K562 (cell line): ENCODE results near the gene ACTRT2. TPM values are rescaled to one million over a fixed set of nuclear protein-coding genes. Genes with fewer than 3 reads are reported as not detected.

ENCODE experiments used
- ATAC-seq: fragments of 200-7000 bp; cut with Tn5 transposase; 3 replicates; pipeline ENCODE4 v1.9.1; 2020; ENCODE audit warnings: moderate library complexity
- BruUV-seq: library from RNA; stranded (reverse); fragments of 400-500 nt; replicated peaks from 2 replicates; lab custom pipeline; 2021; lab: Mats Ljungman, UMichigan
- CTCF ChIA-PET: fragments of 300-600 bp; formaldehyde crosslinking; extraction: SDS; loops from one replicate; lab custom pipeline; 2021; ENCODE audit warnings: low intra/inter-chr PET ratio; lab: Yijun Ruan, JAX
- POLR2A ChIA-PET: fragments of 300-600, 350-650 bp; sonication (Branson Sonifier 250); formaldehyde crosslinking; extraction: SDS; loops from one replicate; lab custom pipeline; 2021; ENCODE audit warnings: antibody characterized with exemption, inconsistent platforms; lab: Yijun Ruan, JAX
- DNase-seq, 4 experiments: peaks; one replicate each; pipeline versions ENCODE4 v3.0.0 to v3.0.0-alpha.2; 2011 to 2018; ENCODE audit warnings: low spot score in 3 of 4, mixed read lengths in 3 of 4; ENCODE audit errors: extremely low read depth in 1 of 4
- FAIRE-seq: peaks from 2 replicates; lab custom pipeline; 2011; peaks lifted over from hg19 to GRCh38; lab: Jason Lieb, UNC
- H2AFZ ChIP-seq: 2 replicates; pipeline ENCODE4 v1.6.0; 2011; ENCODE audit warnings: low read depth, low read length, control low read depth, inconsistent platforms
- H3K27ac ChIP-seq: fragments of 200-600 bp; 3 replicates; pipeline ENCODE4 v1.8.0; 2011; ENCODE audit warnings: low read depth, mild to moderate bottlenecking, control low read depth, inconsistent platforms, low read length, moderate library complexity, mixed read lengths; ENCODE audit errors: extremely low read depth
- H3K27me3 ChIP-seq, 2 experiments: fragments of 300-600 bp in 1 of 2; 2 replicates in 1 of 2; 3 replicates in 1 of 2; pipeline versions ENCODE4 v1.6.0 to v1.8.0; 2011; ENCODE audit warnings: inconsistent platforms in 2 of 2, low read length in 2 of 2, mild to moderate bottlenecking in 1 of 2, mixed read lengths in 1 of 2, moderate library complexity in 1 of 2; ENCODE audit not compliant: control insufficient read depth in 2 of 2, insufficient read depth in 2 of 2
- H3K36me3 ChIP-seq: fragments of 300-600 bp; 3 replicates; pipeline ENCODE4 v1.8.0; 2011; ENCODE audit warnings: mild to moderate bottlenecking, low read length, inconsistent platforms; ENCODE audit not compliant: control insufficient read depth, insufficient read depth
- H3K4me1 ChIP-seq, 2 experiments: fragments of 200-600 bp in 1 of 2; replicated peaks in 1 of 2; 2 replicates in 1 of 2; 3 replicates in 1 of 2; pipeline versions ENCODE4 v1.5.1 to v1.8.0; 2011; ENCODE audit warnings: inconsistent platforms in 2 of 2, low read length in 2 of 2, mild to moderate bottlenecking in 1 of 2, mixed read lengths in 1 of 2, moderate library complexity in 1 of 2; ENCODE audit not compliant: control insufficient read depth in 2 of 2, insufficient read depth in 2 of 2
- H3K4me2 ChIP-seq: 2 replicates; pipeline ENCODE4 v1.6.1; 2011; ENCODE audit warnings: low read length, control low read depth, inconsistent platforms, mixed read lengths; ENCODE audit not compliant: insufficient read depth
- H3K4me3 ChIP-seq: fragments of 200-600 bp; sonication (generic), shearing (Covaris generic); 2 replicates; pipeline ENCODE4 v1.5.1; 2016; ENCODE audit warnings: control low read depth, inconsistent platforms
- H3K79me2 ChIP-seq: fragments of 200-600 bp; 3 replicates; pipeline ENCODE4 v1.8.0; 2011; ENCODE audit warnings: low read length, inconsistent platforms; ENCODE audit not compliant: control insufficient read depth, insufficient read depth
- H3K9ac ChIP-seq, 2 experiments: 2 replicates each; pipeline versions ENCODE4 v1.6.0 to v1.6.1; 2011; ENCODE audit warnings: low read depth in 2 of 2, low read length in 2 of 2, control low read depth in 1 of 2, inconsistent platforms in 1 of 2, mild to moderate bottlenecking in 1 of 2, mixed read lengths in 1 of 2; ENCODE audit not compliant: insufficient read depth in 1 of 2
- H3K9me1 ChIP-seq: one replicate; pipeline ENCODE4 v1.6.0; 2011; ENCODE audit warnings: inconsistent platforms, mild to moderate bottlenecking, low read length, moderate library complexity; ENCODE audit not compliant: control insufficient read depth, insufficient read depth
- H3K9me3 ChIP-seq: replicated peaks from 2 replicates; pipeline ENCODE4 v1.5.1; 2011; ENCODE audit warnings: low read depth, low read length, inconsistent platforms; ENCODE audit not compliant: control insufficient read depth, insufficient read depth
- H4K20me1 ChIP-seq: replicated peaks from 2 replicates; pipeline ENCODE4 v1.6.1; 2011; ENCODE audit warnings: low read length, inconsistent platforms, mixed read lengths; ENCODE audit not compliant: control insufficient read depth, insufficient read depth
- MAZ ChIP-seq, 2 experiments: fragments of 450-650 bp in 1 of 2; sonication (generic) in 1 of 2; formaldehyde crosslinking; IDR thresholded peaks in 1 of 2; conservative IDR thresholded peaks in 1 of 2; 2 replicates each; pipeline versions ENCODE4 v1.4.0 to v1.5.0; 2020; ENCODE audit warnings: mild to moderate bottlenecking in 1 of 2, missing genetic modification reagents in 1 of 2
- PHB ChIP-seq: fragments of 250-450 bp; sonication (Bioruptor Pico); IDR thresholded peaks from 2 replicates; pipeline ENCODE4 v1.5.0; 2021
- POU5F1 ChIP-seq: fragments of 150-350 bp; IDR thresholded peaks from 2 replicates; pipeline ENCODE4 v1.6.1; 2014; ENCODE audit warnings: borderline replicate concordance, low read length, low read depth, mild to moderate bottlenecking; ENCODE audit not compliant: partially characterized antibody
- SIRT6 ChIP-seq: IDR thresholded peaks from one replicate; pipeline ENCODE4 v1.6.1; 2012; ENCODE audit warnings: low read depth, mild to moderate bottlenecking, control low read depth, inconsistent platforms, low read length, moderate library complexity
- TAL1 ChIP-seq: fragments of 450-650 bp; IDR thresholded peaks from 2 replicates; pipeline ENCODE4 v1.6.1; 2016; ENCODE audit warnings: mild to moderate bottlenecking
- TEAD4 ChIP-seq, 2 experiments: sonication (generic) in 1 of 2; formaldehyde crosslinking in 1 of 2; IDR thresholded peaks; 2 replicates each; pipeline versions ENCODE4 v1.6.1 to v1.8.0; 2012 to 2022; ENCODE audit warnings: borderline replicate concordance in 1 of 2, inconsistent platforms in 1 of 2, low read length in 1 of 2, mild to moderate bottlenecking in 1 of 2, missing genetic modification reagents in 1 of 2
- VEZF1 ChIP-seq: fragments of 200-800 bp; sonication (Bioruptor generic); IDR thresholded peaks from 2 replicates; pipeline ENCODE4 v1.6.1; 2017; ENCODE audit warnings: missing genetic modification characterization, missing compliant biosample characterization
- YY1 ChIP-seq, 3 experiments: IDR thresholded peaks; 2 replicates each; pipeline ENCODE4 v1.6.1; 2011; ENCODE audit warnings: low read length in 2 of 3, mild to moderate bottlenecking in 2 of 3, moderate library complexity in 2 of 3, borderline replicate concordance in 1 of 3, control low read depth in 1 of 3, low read depth in 1 of 3; ENCODE audit not compliant: insufficient read depth in 3 of 3, insufficient replicate concordance in 2 of 3, control insufficient read depth in 1 of 3, insufficient read length in 1 of 3; ENCODE audit errors: extremely low read depth in 1 of 3
- ZNF3 ChIP-seq: fragments of 250-450 bp; sonication (Bioruptor Pico); IDR thresholded peaks from 2 replicates; pipeline ENCODE4 v1.5.0; 2021; ENCODE audit warnings: mild to moderate bottlenecking, moderate library complexity
- ZNF717 ChIP-seq: fragments of 250-450 bp; sonication (Bioruptor Pico); IDR thresholded peaks from 2 replicates; pipeline ENCODE4 v1.5.0; 2021
- ZNF780A ChIP-seq: fragments of 250-450 bp; sonication (Bioruptor Pico); IDR thresholded peaks from 2 replicates; pipeline ENCODE4 v1.5.0; 2021; ENCODE audit warnings: mild to moderate bottlenecking
- WGBS: fragments of 100-300 bp; shearing (Covaris generic); methylation state at CpG from one replicate; pipeline ENCODE4 v1.1.6; 2016; ENCODE audit warnings: low coverage, mixed read lengths; ENCODE audit not compliant: insufficient coverage; ENCODE audit errors: missing lambda C conversion rate; 5-methylcytosine and 5-hydroxymethylcytosine counted together
- in situ Hi-C: fragments of 300-500 bp; cut with MboI; formaldehyde crosslinking; loops from 4 replicates; pipeline ENCODE4 v1.15.0; 2018; ENCODE audit warnings: inconsistent platforms, mixed read lengths
- intact Hi-C: fragments of 100-400 bp; cut with micrococcal nuclease; formaldehyde crosslinking; loops from 2 replicates; pipeline ENCODE4 v1.14.2; 2022
- polyA plus RNA-seq, 8 experiments: library from polyadenylated mRNA; depleted of rRNA in 4 of 8; stranded (reverse) in 5 of 8; unstranded in 3 of 8; fragments of >200 nt; fragmentation: Nextera tagmentation in 2 of 8; fragmentation: Illumina TruSeq in 1 of 8; extraction: Ambion mirVana in 2 of 8; extraction: Trizol in 1 of 8; gene quantifications; 2 replicates each; pipeline versions ENCODE4 v1.2.1 to v1.2.3, GENCODE V29; 2011 to 2014; ENCODE audit warnings: inconsistent platforms in 1 of 8, missing spikeins in 1 of 8
- total RNA-seq, 7 experiments: library from RNA; depleted of rRNA in 6 of 7; stranded (reverse); fragments of >200 nt in 6 of 7; fragmentation: Illumina TruSeq in 2 of 7; extraction: Trizol in 2 of 7; gene quantifications; 2 replicates each; pipeline versions ENCODE4 v1.2.1 to v1.2.3, GENCODE V29; 2011 to 2021; ENCODE audit warnings: low replicate concordance in 1 of 7
- TF ChIP-seq, protein P1 (sequence below): IDR thresholded peaks from 2 replicates; pipeline ENCODE4 v1.6.1; 2016; ENCODE audit warnings: missing genetic modification characterization, missing compliant biosample characterization
- TF ChIP-seq, protein P2 (sequence below): sonication (generic); formaldehyde crosslinking; IDR thresholded peaks from 2 replicates; pipeline ENCODE4 v1.8.0; 2023; ENCODE audit warnings: mild to moderate bottlenecking, missing genetic modification reagents

ACTRT2 gene
- total and polyA plus RNA-seq, 9 of the 15 experiments (the other 6 are each of a cell fraction or from before 2014, with no cell fraction given) = not detected

GRCh38 chr1:2980073-2980791 lies 41.0 kb upstream of the ACTRT2 start:
- CTCF ChIA-PET = no interaction called here
- POLR2A ChIA-PET = interaction anchor here (1.1 kb wide), 1 partner anchor 8 kb away, joined by 3 read pairs; no protein-coding TSS in a partner anchor
- Histone ChIP-seq H3K4me3 (no peak overlapping the region), H3K36me3 (no peaks in the 10 kb centered on the region), H3K9me3 (no peaks in the 10 kb centered on the region), H3K9me1 (no peaks in the 10 kb centered on the region), H3K9ac (no peak overlapping the region), H3K27me3 (peaks cover 13 to 40% of the 10 kb centered on the region in 2 experiments; a peak in 4 of 5 replicates), H4K20me1 (no peaks in the 10 kb centered on the region; the same call in 1 of the 2 replicates), H3K4me1 (no peaks in the 10 kb centered on the region; a peak in 1 of 5 replicates), H3K4me2 (no peak overlapping the region), H3K27ac (no peak overlapping the region), H3K79me2 (no peaks in the 10 kb centered on the region), H2AFZ (no peak overlapping the region)
- intact Hi-C loops (no loop called here), in situ Hi-C loops (no loop called here)
- no peak for ATAC-seq
- WGBS = 3% methylated on average over 25 of the region's 25 CpGs
- BruUV-seq = no TSS peak
- DNase-seq = no peak
- no peak for FAIRE-seq
- TF ChIP-seq TAL1 (no peak), ZNF717 (CRISPR knock-in tag) (no peak), VEZF1 (CRISPR knock-in tag) (no peak), ZNF780A (CRISPR knock-in tag) (no peak), PHB (CRISPR knock-in tag) (no peak), ZNF3 (CRISPR knock-in tag) (no peak), TEAD4 (IDR thresholded peaks at IDR 0.05; ENCODE audit: low read length) (no peak), TEAD4 (CRISPR knock-in tag; IDR thresholded peaks at IDR 0.05; ENCODE audit: borderline replicate concordance) (no peak), SIRT6 (no peak), MAZ (CRISPR knock-in tag; conservative IDR thresholded peaks at IDR 0.05 in 1 of 2, IDR thresholded peaks at IDR 0.05 in 1 of 2) (no peak), POU5F1 (no peak), YY1 (IDR thresholded peaks at IDR 0.05; ENCODE audit: borderline replicate concordance in 1 of 3, control insufficient read depth in 1 of 3, extremely low read depth in 1 of 3, insufficient read depth in 3 of 3, insufficient read length in 1 of 3, insufficient replicate concordance in 2 of 3, low read depth in 1 of 3, low read length in 2 of 3) (no peak)
- TF ChIP-seq, protein P1, sequence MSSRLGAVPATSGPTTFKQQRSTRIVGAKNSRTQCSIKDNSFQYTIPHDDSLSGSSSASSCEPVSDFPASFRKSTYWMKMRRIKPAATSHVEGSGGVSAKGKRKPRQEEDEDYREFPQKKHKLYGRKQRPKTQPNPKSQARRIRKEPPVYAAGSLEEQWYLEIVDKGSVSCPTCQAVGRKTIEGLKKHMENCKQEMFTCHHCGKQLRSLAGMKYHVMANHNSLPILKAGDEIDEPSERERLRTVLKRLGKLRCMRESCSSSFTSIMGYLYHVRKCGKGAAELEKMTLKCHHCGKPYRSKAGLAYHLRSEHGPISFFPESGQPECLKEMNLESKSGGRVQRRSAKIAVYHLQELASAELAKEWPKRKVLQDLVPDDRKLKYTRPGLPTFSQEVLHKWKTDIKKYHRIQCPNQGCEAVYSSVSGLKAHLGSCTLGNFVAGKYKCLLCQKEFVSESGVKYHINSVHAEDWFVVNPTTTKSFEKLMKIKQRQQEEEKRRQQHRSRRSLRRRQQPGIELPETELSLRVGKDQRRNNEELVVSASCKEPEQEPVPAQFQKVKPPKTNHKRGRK (tag) = no peak
- TF ChIP-seq, protein P2, sequence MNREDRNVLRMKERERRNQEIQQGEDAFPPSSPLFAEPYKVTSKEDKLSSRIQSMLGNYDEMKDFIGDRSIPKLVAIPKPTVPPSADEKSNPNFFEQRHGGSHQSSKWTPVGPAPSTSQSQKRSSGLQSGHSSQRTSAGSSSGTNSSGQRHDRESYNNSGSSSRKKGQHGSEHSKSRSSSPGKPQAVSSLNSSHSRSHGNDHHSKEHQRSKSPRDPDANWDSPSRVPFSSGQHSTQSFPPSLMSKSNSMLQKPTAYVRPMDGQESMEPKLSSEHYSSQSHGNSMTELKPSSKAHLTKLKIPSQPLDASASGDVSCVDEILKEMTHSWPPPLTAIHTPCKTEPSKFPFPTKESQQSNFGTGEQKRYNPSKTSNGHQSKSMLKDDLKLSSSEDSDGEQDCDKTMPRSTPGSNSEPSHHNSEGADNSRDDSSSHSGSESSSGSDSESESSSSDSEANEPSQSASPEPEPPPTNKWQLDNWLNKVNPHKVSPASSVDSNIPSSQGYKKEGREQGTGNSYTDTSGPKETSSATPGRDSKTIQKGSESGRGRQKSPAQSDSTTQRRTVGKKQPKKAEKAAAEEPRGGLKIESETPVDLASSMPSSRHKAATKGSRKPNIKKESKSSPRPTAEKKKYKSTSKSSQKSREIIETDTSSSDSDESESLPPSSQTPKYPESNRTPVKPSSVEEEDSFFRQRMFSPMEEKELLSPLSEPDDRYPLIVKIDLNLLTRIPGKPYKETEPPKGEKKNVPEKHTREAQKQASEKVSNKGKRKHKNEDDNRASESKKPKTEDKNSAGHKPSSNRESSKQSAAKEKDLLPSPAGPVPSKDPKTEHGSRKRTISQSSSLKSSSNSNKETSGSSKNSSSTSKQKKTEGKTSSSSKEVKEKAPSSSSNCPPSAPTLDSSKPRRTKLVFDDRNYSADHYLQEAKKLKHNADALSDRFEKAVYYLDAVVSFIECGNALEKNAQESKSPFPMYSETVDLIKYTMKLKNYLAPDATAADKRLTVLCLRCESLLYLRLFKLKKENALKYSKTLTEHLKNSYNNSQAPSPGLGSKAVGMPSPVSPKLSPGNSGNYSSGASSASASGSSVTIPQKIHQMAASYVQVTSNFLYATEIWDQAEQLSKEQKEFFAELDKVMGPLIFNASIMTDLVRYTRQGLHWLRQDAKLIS = no peak
